ENCODE results near the gene CACNA1H. TPM values are rescaled to one million over a fixed set of nuclear protein-coding genes. Genes with fewer than 3 reads are reported as not detected.

The CACNA1H gene
- total RNA-seq, 1 experiment from 2014 or later: 24.3 TPM

DNA sequence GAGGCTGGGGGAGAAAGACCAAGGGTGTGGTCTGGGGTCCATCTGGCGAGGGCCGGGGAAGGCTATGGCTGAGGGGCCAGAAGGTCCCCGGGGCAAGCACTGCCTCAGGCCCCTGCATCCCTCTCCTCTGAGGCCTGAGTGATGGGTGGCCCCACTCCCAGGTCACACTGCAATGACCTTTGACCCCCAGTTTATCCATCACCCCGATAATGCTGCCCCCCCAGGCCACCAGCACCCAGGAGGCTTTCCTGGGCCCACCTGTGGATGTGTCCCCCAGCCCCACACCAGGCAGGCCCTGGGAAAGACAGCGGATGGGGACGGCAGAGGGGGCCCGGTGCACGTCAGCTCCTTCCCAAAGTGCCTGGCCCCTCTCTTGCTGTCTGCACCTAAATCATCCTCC, 22.5 kb upstream of the CACNA1H start:
- TF ChIP-seq SRF (IDR thresholded peaks at IDR 0.05; ENCODE audit: low read depth): no peak
- no peaks in the 10 kb centered on the region for H4K20me1 ChIP-seq (ENCODE audit: insufficient read depth)
- DNase-seq (ENCODE audit: low read depth, low spot score) (no peak), ATAC-seq (no peak)
- H3K79me2 ChIP-seq (ENCODE audit: insufficient read depth, low read length): no peaks in the 10 kb centered on the region
- ChIA-PET RAD21 (ENCODE audit: low non-redundant PET in 1 of 2, low total read pairs in 2 of 2, uncharacterized antibody in 2 of 2, unreplicated experiment in 2 of 2) (no interaction called here), CTCF (no interaction called here), POLR2A (no interaction called here)
- peaks cover 6 to 7% of the 10 kb centered on the region in 2 experiments; a peak in 3 of 4 replicates for H3K4me1 ChIP-seq (ENCODE audit: control insufficient read depth in 1 of 2, insufficient read depth in 2 of 2, low read length in 2 of 2)
- BruUV-seq (replicated peaks): no TSS peak
- no peak overlapping the region for H3K27ac ChIP-seq (ENCODE audit: low read depth, low read length)
- H2AFZ ChIP-seq (ENCODE audit: low read depth, low read length, poor library complexity, severe bottlenecking): no peak overlapping the region
- no peaks in the 10 kb centered on the region for H3K36me3 ChIP-seq (ENCODE audit: control insufficient read depth in 1 of 2, insufficient read depth in 2 of 2, low read length in 2 of 2)
- H3K9me3 ChIP-seq (ENCODE audit: control insufficient read depth in 1 of 2, insufficient read depth in 1 of 2, low read depth in 1 of 2, low read length in 2 of 2): no peaks in the 10 kb centered on the region
- H3K27me3 ChIP-seq (ENCODE audit: insufficient read depth, low read length): no peaks in the 10 kb centered on the region
- H3K9me2 ChIP-seq (ENCODE audit: insufficient read depth): no peaks in the 10 kb centered on the region
- intact Hi-C loops (cut with micrococcal nuclease): no loop called here
- no peak overlapping the region for H3K4me3 ChIP-seq (replicated peaks in 1 of 2; ENCODE audit: low read depth in 1 of 2, low read length in 2 of 2)
- H3K4me2 ChIP-seq (ENCODE audit: low read length): no peak overlapping the region
- no peak overlapping the region for H3K9ac ChIP-seq (ENCODE audit: low read length)

DNA sequence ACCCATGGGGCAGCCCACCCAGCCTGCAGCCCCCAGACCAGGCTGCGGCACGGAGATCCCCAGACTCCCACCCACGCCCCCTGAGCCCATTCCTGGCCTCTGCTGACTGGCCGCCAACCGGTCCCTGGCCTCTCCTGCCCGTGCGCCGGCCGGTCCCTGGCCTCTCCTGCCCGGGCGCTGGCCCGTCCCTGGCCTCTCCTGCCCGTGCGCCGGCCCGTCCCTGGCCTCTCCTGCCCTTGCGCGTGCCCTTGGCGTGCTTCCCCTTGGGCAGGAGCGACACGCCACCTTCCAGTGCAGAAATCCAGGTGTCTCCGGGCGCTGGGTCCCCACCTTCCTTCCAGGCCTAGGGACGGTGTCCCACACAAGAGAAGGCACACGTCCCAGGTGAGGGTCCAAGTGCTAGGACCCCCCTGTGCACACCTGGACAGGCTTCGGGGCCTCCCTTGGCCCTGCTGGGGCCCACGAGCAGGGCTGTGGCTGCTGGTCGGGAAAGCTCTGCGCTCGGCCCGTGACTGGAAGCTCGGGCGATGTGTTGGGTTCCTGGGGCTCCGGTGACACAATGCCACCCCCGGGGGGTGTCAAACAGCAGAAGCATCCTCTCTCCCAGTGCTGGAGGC, 21.4 kb upstream of the CACNA1H start:
- intact Hi-C loops (cut with micrococcal nuclease): no loop called here
- Histone ChIP-seq H3K9ac (ENCODE audit: low read length) (no peak overlapping the region), H3K4me2 (ENCODE audit: low read length) (no peak overlapping the region), H3K9me2 (ENCODE audit: insufficient read depth) (no peaks in the 10 kb centered on the region), H4K20me1 (ENCODE audit: insufficient read depth) (no peaks in the 10 kb centered on the region), H3K36me3 (ENCODE audit: control insufficient read depth in 1 of 2, insufficient read depth in 2 of 2, low read length in 2 of 2) (no peaks in the 10 kb centered on the region), H3K4me1 (ENCODE audit: control insufficient read depth in 1 of 2, insufficient read depth in 2 of 2, low read length in 2 of 2) (peaks cover 0 to 5% of the 10 kb centered on the region in 2 experiments; a peak in 1 of 4 replicates), H3K27ac (ENCODE audit: low read depth, low read length) (no peak overlapping the region), H2AFZ (ENCODE audit: low read depth, low read length, poor library complexity, severe bottlenecking) (no peak overlapping the region), H3K4me3 (replicated peaks in 1 of 2; ENCODE audit: low read depth in 1 of 2, low read length in 2 of 2) (no peak overlapping the region), H3K27me3 (ENCODE audit: insufficient read depth, low read length) (no peaks in the 10 kb centered on the region), H3K9me3 (ENCODE audit: control insufficient read depth in 1 of 2, insufficient read depth in 1 of 2, low read depth in 1 of 2, low read length in 2 of 2) (no peaks in the 10 kb centered on the region), H3K79me2 (ENCODE audit: insufficient read depth, low read length) (no peaks in the 10 kb centered on the region)
- ChIA-PET POLR2A (no interaction called here), RAD21 (ENCODE audit: low non-redundant PET in 1 of 2, low total read pairs in 2 of 2, uncharacterized antibody in 2 of 2, unreplicated experiment in 2 of 2) (no interaction called here), CTCF (no interaction called here)
- no TSS peak for BruUV-seq (replicated peaks)
- no peak for DNase-seq (ENCODE audit: low read depth, low spot score)
- no peak for ATAC-seq
- no peak for TF ChIP-seq ZFX (IDR thresholded peaks at IDR 0.05)
- no peak for TF ChIP-seq EZH2 (IDR thresholded peaks at IDR 0.05)
- no peak for TF ChIP-seq SIN3A (IDR thresholded peaks at IDR 0.05; ENCODE audit: low read depth)
- no peak for TF ChIP-seq EGR1 (IDR thresholded peaks at IDR 0.05; ENCODE audit: low read depth)
- TF ChIP-seq TCF7L2 (IDR thresholded peaks at IDR 0.05; ENCODE audit: borderline replicate concordance, extremely low read depth, insufficient read depth, insufficient read length): no peak
- no peak for TF ChIP-seq SRF (IDR thresholded peaks at IDR 0.05; ENCODE audit: low read depth)
- no peak for TF ChIP-seq YY1 (IDR thresholded peaks at IDR 0.05; ENCODE audit: extremely low read depth, insufficient replicate concordance, low read depth, low read length)
- TF ChIP-seq RAD21 (IDR thresholded peaks at IDR 0.05; ENCODE audit: low read depth): no peak
- TF ChIP-seq, protein P1, sequence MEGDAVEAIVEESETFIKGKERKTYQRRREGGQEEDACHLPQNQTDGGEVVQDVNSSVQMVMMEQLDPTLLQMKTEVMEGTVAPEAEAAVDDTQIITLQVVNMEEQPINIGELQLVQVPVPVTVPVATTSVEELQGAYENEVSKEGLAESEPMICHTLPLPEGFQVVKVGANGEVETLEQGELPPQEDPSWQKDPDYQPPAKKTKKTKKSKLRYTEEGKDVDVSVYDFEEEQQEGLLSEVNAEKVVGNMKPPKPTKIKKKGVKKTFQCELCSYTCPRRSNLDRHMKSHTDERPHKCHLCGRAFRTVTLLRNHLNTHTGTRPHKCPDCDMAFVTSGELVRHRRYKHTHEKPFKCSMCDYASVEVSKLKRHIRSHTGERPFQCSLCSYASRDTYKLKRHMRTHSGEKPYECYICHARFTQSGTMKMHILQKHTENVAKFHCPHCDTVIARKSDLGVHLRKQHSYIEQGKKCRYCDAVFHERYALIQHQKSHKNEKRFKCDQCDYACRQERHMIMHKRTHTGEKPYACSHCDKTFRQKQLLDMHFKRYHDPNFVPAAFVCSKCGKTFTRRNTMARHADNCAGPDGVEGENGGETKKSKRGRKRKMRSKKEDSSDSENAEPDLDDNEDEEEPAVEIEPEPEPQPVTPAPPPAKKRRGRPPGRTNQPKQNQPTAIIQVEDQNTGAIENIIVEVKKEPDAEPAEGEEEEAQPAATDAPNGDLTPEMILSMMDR (IDR thresholded peaks at IDR 0.05 in 2 of 3, conservative IDR thresholded peaks at IDR 0.05 in 1 of 3; ENCODE audit: borderline replicate concordance in 1 of 3, insufficient read depth in 1 of 3, low read depth in 2 of 3, low read length in 2 of 3): no peak
- TF ChIP-seq, protein P2, sequence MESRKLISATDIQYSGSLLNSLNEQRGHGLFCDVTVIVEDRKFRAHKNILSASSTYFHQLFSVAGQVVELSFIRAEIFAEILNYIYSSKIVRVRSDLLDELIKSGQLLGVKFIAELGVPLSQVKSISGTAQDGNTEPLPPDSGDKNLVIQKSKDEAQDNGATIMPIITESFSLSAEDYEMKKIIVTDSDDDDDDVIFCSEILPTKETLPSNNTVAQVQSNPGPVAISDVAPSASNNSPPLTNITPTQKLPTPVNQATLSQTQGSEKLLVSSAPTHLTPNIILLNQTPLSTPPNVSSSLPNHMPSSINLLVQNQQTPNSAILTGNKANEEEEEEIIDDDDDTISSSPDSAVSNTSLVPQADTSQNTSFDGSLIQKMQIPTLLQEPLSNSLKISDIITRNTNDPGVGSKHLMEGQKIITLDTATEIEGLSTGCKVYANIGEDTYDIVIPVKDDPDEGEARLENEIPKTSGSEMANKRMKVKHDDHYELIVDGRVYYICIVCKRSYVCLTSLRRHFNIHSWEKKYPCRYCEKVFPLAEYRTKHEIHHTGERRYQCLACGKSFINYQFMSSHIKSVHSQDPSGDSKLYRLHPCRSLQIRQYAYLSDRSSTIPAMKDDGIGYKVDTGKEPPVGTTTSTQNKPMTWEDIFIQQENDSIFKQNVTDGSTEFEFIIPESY (IDR thresholded peaks at IDR 0.05; ENCODE audit: extremely low read depth, insufficient replicate concordance, low read length): no peak
- TF ChIP-seq, protein P3, sequence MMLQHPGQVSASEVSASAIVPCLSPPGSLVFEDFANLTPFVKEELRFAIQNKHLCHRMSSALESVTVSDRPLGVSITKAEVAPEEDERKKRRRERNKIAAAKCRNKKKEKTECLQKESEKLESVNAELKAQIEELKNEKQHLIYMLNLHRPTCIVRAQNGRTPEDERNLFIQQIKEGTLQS (IDR thresholded peaks at IDR 0.05): no peak
- TF ChIP-seq ZNF274 (IDR thresholded peaks at IDR 0.05; ENCODE audit: low read depth, low read length): no peak
- no peak for TF ChIP-seq CEBPB (IDR thresholded peaks at IDR 0.05; ENCODE audit: low read depth)
